ENCODE data around the gene PRKCA.

DNA sequence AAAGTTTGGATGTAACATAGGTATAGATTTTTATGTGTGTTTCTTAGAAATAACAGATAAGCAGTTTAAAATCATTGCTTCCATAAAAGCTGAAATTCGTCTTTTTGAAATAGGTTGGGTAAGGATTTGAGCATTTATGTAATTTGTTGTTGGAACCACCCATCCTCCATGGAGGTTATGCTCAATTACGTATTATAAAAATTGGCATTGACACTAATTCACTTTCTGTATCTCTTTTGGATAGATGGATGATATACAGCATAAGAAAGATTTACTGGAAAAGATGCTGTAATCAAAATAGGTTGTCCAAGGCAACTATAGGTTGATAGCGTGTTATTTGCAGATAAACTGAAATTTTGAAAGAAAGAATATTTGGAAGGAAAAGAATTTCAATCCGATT lies 105.5 kb downstream of the PRKCA start:
- TF ChIP-seq, protein P1, sequence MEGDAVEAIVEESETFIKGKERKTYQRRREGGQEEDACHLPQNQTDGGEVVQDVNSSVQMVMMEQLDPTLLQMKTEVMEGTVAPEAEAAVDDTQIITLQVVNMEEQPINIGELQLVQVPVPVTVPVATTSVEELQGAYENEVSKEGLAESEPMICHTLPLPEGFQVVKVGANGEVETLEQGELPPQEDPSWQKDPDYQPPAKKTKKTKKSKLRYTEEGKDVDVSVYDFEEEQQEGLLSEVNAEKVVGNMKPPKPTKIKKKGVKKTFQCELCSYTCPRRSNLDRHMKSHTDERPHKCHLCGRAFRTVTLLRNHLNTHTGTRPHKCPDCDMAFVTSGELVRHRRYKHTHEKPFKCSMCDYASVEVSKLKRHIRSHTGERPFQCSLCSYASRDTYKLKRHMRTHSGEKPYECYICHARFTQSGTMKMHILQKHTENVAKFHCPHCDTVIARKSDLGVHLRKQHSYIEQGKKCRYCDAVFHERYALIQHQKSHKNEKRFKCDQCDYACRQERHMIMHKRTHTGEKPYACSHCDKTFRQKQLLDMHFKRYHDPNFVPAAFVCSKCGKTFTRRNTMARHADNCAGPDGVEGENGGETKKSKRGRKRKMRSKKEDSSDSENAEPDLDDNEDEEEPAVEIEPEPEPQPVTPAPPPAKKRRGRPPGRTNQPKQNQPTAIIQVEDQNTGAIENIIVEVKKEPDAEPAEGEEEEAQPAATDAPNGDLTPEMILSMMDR (conservative IDR thresholded peaks at IDR 0.05; ENCODE audit: low read depth, low read length) = no peak
- no peak for TF ChIP-seq EZH2 (IDR thresholded peaks at IDR 0.05; ENCODE audit: low read length, unreplicated experiment)
